Thoracic aorta (tissue), 2 donors: ENCODE results near the gene CLSTN2. TPM values are rescaled to one million over a fixed set of nuclear protein-coding genes. Genes with fewer than 3 reads are reported as not detected.

Source experiments
- ATAC-seq: fragments of 150-250 bp; one replicate; pipeline ENCODE4 v1.8.0; 2017; ENCODE audit warnings: low read depth; ENCODE audit not compliant: insufficient number of reproducible peaks, low FRiP score
- DNase-seq: peaks from one replicate; pipeline ENCODE4 v3.0.0-alpha.2; 2020; ENCODE audit warnings: low spot score
- H3K27ac ChIP-seq, 2 donors: fragments of 200-600 bp; sonication (generic); 1 replicate in 1 of 2; 2 replicates in 1 of 2; pipeline ENCODE4 v1.5.1; 2016; ENCODE audit warnings: mild to moderate bottlenecking in 2 of 2, moderate library complexity in 2 of 2
- H3K27me3 ChIP-seq: fragments of 200-600 bp; sonication (generic); replicated peaks from 2 replicates; pipeline ENCODE4 v1.6.0; 2016; ENCODE audit warnings: mild to moderate bottlenecking; ENCODE audit not compliant: insufficient read depth
- H3K36me3 ChIP-seq: fragments of 200-600 bp; sonication (generic); one replicate; pipeline ENCODE4 v1.5.1; 2016
- H3K4me1 ChIP-seq, 2 donors: fragments of 200-600 bp; sonication (generic); 1 replicate in 1 of 2; 2 replicates in 1 of 2; pipeline versions ENCODE4 v1.5.1 to v1.6.0; 2016; ENCODE audit warnings: low read depth in 2 of 2, mild to moderate bottlenecking in 1 of 2; ENCODE audit not compliant: control insufficient read depth in 1 of 2
- H3K4me3 ChIP-seq: fragments of 200-600 bp; sonication (generic); 2 replicates; pipeline ENCODE4 v1.5.1; 2016; ENCODE audit warnings: mild to moderate bottlenecking
- H3K9me3 ChIP-seq: fragments of 200-600 bp; sonication (generic); 2 replicates; pipeline ENCODE4 v1.5.1; 2016
- total RNA-seq, 2 donors: library from RNA; depleted of rRNA; stranded (reverse); fragments of >200 nt; gene quantifications; one replicate each; pipeline versions ENCODE4 v1.1.0 to v1.2.3, GENCODE V29; 2016
- TF ChIP-seq, protein P1 (sequence below): fragments of 200-600 bp; sonication (generic); IDR thresholded peaks from one replicate; pipeline ENCODE4 v1.5.1; 2019; ENCODE audit warnings: antibody characterized with exemption

CLSTN2 gene
- total RNA-seq, 2 donors from 2014 or later, result 7.6 to 15.7 TPM

DNA sequence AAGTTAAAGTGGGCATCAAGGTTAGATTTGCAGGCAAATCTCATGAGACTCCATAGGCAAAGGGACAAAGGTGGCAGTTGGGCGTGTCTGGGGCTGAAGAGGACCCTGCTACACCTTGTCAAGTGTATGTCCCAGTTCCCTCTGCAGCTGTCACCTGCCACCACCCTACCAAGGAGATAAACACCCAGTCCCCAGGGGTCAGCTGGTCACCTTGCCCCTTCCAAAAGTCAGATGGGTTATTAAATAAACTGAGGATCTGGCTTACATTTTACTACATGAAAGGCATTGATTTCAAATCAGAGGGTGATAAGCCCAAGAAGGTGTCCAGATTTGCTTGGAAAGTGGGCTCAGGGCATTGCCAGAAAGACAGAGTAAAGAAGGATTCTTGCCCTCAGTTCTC lies 494.8 kb downstream of the CLSTN2 start:
- Histone ChIP-seq H3K27ac (no peak overlapping the region), H3K27me3 (no peaks in the 10 kb centered on the region), H3K4me1 (no peaks in the 10 kb centered on the region), H3K9me3 (no peaks in the 10 kb centered on the region), H3K36me3 (no peaks in the 10 kb centered on the region), H3K4me3 (no peak overlapping the region)
- ATAC-seq, result no peak
- no peak for DNase-seq
- TF ChIP-seq, protein P1, sequence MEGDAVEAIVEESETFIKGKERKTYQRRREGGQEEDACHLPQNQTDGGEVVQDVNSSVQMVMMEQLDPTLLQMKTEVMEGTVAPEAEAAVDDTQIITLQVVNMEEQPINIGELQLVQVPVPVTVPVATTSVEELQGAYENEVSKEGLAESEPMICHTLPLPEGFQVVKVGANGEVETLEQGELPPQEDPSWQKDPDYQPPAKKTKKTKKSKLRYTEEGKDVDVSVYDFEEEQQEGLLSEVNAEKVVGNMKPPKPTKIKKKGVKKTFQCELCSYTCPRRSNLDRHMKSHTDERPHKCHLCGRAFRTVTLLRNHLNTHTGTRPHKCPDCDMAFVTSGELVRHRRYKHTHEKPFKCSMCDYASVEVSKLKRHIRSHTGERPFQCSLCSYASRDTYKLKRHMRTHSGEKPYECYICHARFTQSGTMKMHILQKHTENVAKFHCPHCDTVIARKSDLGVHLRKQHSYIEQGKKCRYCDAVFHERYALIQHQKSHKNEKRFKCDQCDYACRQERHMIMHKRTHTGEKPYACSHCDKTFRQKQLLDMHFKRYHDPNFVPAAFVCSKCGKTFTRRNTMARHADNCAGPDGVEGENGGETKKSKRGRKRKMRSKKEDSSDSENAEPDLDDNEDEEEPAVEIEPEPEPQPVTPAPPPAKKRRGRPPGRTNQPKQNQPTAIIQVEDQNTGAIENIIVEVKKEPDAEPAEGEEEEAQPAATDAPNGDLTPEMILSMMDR, result no peak

DNA sequence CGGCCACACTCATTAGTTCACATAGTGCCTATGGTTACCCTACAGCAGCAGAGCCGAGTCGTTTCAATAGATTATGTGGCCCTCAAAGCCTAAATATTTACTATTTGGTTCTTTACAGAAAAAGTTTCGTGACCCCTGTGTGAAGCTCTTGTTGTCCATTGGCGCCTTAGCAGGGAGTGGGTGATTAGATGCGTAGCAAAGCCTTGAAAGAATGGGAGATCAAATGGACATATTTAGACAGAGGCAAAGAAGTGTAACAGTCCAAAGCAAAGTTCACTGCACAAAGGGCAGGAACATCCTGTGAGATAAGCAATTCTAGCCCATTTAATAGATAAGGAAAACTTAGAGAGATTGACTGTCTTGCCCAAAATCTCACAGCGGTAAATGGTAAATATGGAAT lies 495.5 kb downstream of the CLSTN2 start:
- no peaks in the 10 kb centered on the region for H3K27me3 ChIP-seq
- ATAC-seq (no peak), DNase-seq (no peak)
- no peaks in the 10 kb centered on the region for H3K9me3 ChIP-seq
- H3K4me1 ChIP-seq, result no peaks in the 10 kb centered on the region
- no peak overlapping the region for H3K27ac ChIP-seq
- no peak overlapping the region for H3K4me3 ChIP-seq
- TF ChIP-seq, protein P1, result no peak
- H3K36me3 ChIP-seq, result no peaks in the 10 kb centered on the region

GRCh38 chr3:140432229-140432669 lies 497.3 kb downstream of the CLSTN2 start:
- Histone ChIP-seq H3K4me1 (no peaks in the 10 kb centered on the region), H3K4me3 (no peak overlapping the region), H3K36me3 (no peaks in the 10 kb centered on the region), H3K27ac (no peak overlapping the region), H3K27me3 (no peaks in the 10 kb centered on the region), H3K9me3 (no peaks in the 10 kb centered on the region)
- TF ChIP-seq, protein P1, result no peak
- ATAC-seq (no peak), DNase-seq (no peak)

DNA sequence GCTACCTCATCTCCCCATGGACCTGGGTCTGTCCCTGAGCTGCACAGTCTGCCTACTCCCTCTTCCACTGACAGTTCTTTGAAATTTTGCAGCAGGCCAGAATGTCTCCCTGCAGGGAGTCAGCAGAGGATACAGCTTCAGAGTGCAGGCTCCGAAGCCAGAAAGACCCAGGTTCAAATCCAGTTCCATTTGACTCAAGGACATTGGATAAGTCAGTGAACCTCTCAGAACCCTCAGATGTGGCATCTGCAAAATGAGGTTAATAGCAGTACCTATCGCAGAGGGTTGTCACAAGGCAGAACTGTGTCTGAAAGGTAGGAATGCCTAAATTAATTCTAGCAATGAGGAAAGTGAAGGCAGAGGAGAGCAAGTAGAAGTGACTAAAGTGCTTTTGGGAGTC lies 498.4 kb downstream of the CLSTN2 start:
- Histone ChIP-seq H3K4me1 (no peaks in the 10 kb centered on the region), H3K27me3 (no peaks in the 10 kb centered on the region), H3K4me3 (no peak overlapping the region), H3K9me3 (no peaks in the 10 kb centered on the region), H3K36me3 (no peaks in the 10 kb centered on the region), H3K27ac (no peak overlapping the region)
- TF ChIP-seq, protein P1, result no peak
- ATAC-seq, result no peak
- no peak for DNase-seq

GRCh38 chr3:140434261-140434905 lies 499.4 kb downstream of the CLSTN2 start:
- TF ChIP-seq, protein P1, result no peak
- H3K36me3 ChIP-seq, result no peaks in the 10 kb centered on the region
- no peak overlapping the region for H3K4me3 ChIP-seq
- no peak for DNase-seq
- H3K27ac ChIP-seq, result no peak overlapping the region
- H3K9me3 ChIP-seq, result no peaks in the 10 kb centered on the region
- H3K27me3 ChIP-seq, result no peaks in the 10 kb centered on the region
- no peak for ATAC-seq
- H3K4me1 ChIP-seq, result no peaks in the 10 kb centered on the region
